Naive thymus-derived CD4-positive, alpha-beta T cell (primary cell): ENCODE results near the gene DIS3L2. TPM values are rescaled to one million over a fixed set of nuclear protein-coding genes. Genes with fewer than 3 reads are reported as not detected.
A peak's percentile ranks its signal among the peaks of the same experiment; 100 is the strongest.

ENCODE experiments used
- ATAC-seq: fragments of 150-1000 bp; cut with Tn5 transposase; 2 replicates; pipeline ENCODE4 v1.10.0; 2021; ENCODE audit warnings: mild to moderate bottlenecking, moderate library complexity
- CTCF ChIA-PET: fragments of 350-600 bp; sonication (Branson Sonifier 250); formaldehyde crosslinking; loops from one replicate; lab custom pipeline; 2021; ENCODE audit warnings: antibody characterized with exemption; lab: Charles Lee
- POLR2A ChIA-PET: fragments of 350-600 bp; sonication (Branson Sonifier 250); formaldehyde crosslinking; loops from one replicate; lab custom pipeline; 2021; ENCODE audit warnings: antibody characterized with exemption, inconsistent platforms; lab: Charles Lee
- DNase-seq, 9 donors: peaks; one replicate each; pipeline versions ENCODE4 v3.0.0 to v3.0.0-alpha.2; 2020 to 2022; ENCODE audit warnings: mixed read lengths in 1 of 9
- H3K27ac ChIP-seq: one replicate; pipeline ENCODE4 v1.7.0; 2013; ENCODE audit warnings: mild to moderate bottlenecking, low read depth, low read length, moderate library complexity
- H3K27me3 ChIP-seq, 2 donors: one replicate each; pipeline ENCODE4 v1.7.0; 2013; ENCODE audit warnings: low read length in 2 of 2, mild to moderate bottlenecking in 2 of 2, moderate library complexity in 2 of 2; ENCODE audit not compliant: control insufficient read depth in 2 of 2, insufficient read depth in 2 of 2
- H3K36me3 ChIP-seq, 3 experiments: 1 replicate in 2 of 3; 2 replicates in 1 of 3; pipeline ENCODE4 v1.7.0; 2013; ENCODE audit warnings: low read length in 3 of 3, mild to moderate bottlenecking in 3 of 3, moderate library complexity in 1 of 3; ENCODE audit not compliant: insufficient read depth in 3 of 3, control insufficient read depth in 2 of 3
- H3K4me1 ChIP-seq, 2 donors: one replicate each; pipeline ENCODE4 v1.7.0; 2013; ENCODE audit warnings: low read length in 2 of 2, mild to moderate bottlenecking in 2 of 2, moderate library complexity in 1 of 2; ENCODE audit not compliant: control insufficient read depth in 2 of 2, insufficient read depth in 2 of 2
- H3K4me3 ChIP-seq: 2 replicates; pipeline ENCODE4 v1.7.0; 2013; ENCODE audit warnings: mild to moderate bottlenecking, low read length
- H3K9me3 ChIP-seq, 3 experiments: 1 replicate in 2 of 3; 2 replicates in 1 of 3; pipeline ENCODE4 v1.7.0; 2013; ENCODE audit warnings: low read length in 3 of 3; ENCODE audit not compliant: control insufficient read depth in 2 of 3
- H3K27ac Mint-ChIP-seq, 9 donors: one replicate each; pipeline ENCODE4 v1.8.0; 2020 to 2022; ENCODE audit warnings: mixed read lengths in 9 of 9, mild to moderate bottlenecking in 8 of 9, moderate library complexity in 5 of 9, inconsistent platforms in 2 of 9
- H3K27me3 Mint-ChIP-seq, 5 donors: one replicate each; pipeline ENCODE4 v1.8.0; 2021 to 2022; ENCODE audit warnings: mixed read lengths in 5 of 5, mild to moderate bottlenecking in 1 of 5
- H3K36me3 Mint-ChIP-seq, 5 donors: one replicate each; pipeline ENCODE4 v1.8.0; 2020 to 2022; ENCODE audit warnings: mixed read lengths in 5 of 5, mild to moderate bottlenecking in 3 of 5, inconsistent platforms in 1 of 5
- H3K4me1 Mint-ChIP-seq, 7 donors: one replicate each; pipeline ENCODE4 v1.8.0; 2020 to 2022; ENCODE audit warnings: mixed read lengths in 7 of 7, mild to moderate bottlenecking in 3 of 7, inconsistent platforms in 1 of 7
- H3K4me3 Mint-ChIP-seq, 10 donors: one replicate each; pipeline ENCODE4 v1.8.0; 2020 to 2022; ENCODE audit warnings: mild to moderate bottlenecking in 10 of 10, mixed read lengths in 10 of 10, moderate library complexity in 6 of 10, inconsistent platforms in 2 of 10
- H3K9me3 Mint-ChIP-seq, 11 donors: one replicate each; pipeline ENCODE4 v1.8.0; 2020 to 2022; ENCODE audit warnings: mixed read lengths in 11 of 11, mild to moderate bottlenecking in 4 of 11, inconsistent platforms in 1 of 11, moderate library complexity in 1 of 11
- intact Hi-C, 2 donors: fragments of 100-400 bp; cut with micrococcal nuclease; formaldehyde crosslinking; loops; one replicate each; pipeline ENCODE4 v1.15.1; 2023
- polyA plus RNA-seq, 2 donors: library from polyadenylated mRNA; unstranded; fragments of 300-500 nt; fragmentation: Illumina TruSeq; gene quantifications; one replicate each; pipeline ENCODE4 v1.2.3, GENCODE V29; 2021
- total RNA-seq, 6 experiments: library from RNA in 5 of 6; stranded (reverse) in 5 of 6; gene quantifications; 1 replicate in 5 of 6; 2 replicates in 1 of 6; pipeline ENCODE4 v1.2.3 and lab custom pipeline; 2021 to 2026

DIS3L2 gene
- total and polyA plus RNA-seq, 7 experiments from 2014 or later, result 17.9 to 78.4 (median 59.7) TPM

DNA sequence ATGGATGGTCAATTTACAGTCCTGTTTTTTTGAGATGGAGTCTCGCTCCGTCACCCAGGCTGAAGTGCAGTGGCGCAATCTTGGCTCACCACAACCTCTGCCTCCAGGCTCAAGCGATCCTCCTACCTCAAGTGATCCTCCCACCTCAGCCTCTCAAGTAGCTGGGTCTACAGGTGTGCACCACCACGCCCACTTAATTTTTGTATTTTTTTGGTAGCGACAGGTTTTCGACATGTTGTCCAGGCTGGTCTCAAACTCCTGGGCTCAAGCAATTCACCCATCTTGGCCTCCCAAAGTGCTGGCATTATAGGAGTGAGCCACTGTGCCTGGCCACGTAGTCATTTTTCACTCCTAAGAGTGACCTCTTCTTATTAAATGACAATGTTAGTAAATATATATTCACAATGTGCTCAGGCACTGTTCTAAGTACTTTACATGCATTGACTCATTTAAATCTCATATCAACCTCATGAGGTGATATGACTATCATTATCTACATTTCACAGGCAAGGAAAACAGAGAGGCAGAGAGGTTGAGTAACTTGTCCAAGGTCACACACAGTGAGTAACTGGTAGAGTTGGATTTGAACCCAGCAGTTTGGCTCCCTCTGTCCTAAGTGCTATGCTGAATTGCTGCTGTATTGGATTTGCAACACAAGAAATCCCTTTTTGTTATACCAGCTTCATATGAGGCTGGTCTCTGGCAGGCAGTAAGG is 5.6 kb upstream of the DIS3L2 start:
- DNase-seq, result no peak
- no peaks in the 10 kb centered on the region for H3K27me3 ChIP-seq
- ChIA-PET POLR2A (no interaction called here), CTCF (interaction anchor here (0.7 kb wide), 1 partner anchor 332 kb away, joined by 4 read pairs; no protein-coding TSS in a partner anchor)
- H3K4me3 Mint-ChIP-seq, result no peak overlapping the region
- peak overlapping the region in 1 of 9 donors; percentile 51 for H3K27ac Mint-ChIP-seq
- peaks cover 2 to 4% of the 10 kb centered on the region in 2 donors for H3K4me1 ChIP-seq
- intact Hi-C loops, result no loop called here
- H3K9me3 ChIP-seq, result no peaks in the 10 kb centered on the region
- peaks cover 0 to 3% (median 0%) of the 10 kb centered on the region in 5 donors for H3K36me3 Mint-ChIP-seq
- ATAC-seq, result no peak
- peaks cover 13 to 39% (median 16%) of the 10 kb centered on the region in 5 donors for H3K27me3 Mint-ChIP-seq
- H3K9me3 Mint-ChIP-seq, result peaks cover 0 to 4% (median 0%) of the 10 kb centered on the region in 11 donors
- no peak overlapping the region for H3K4me3 ChIP-seq
- H3K4me1 Mint-ChIP-seq, result peaks cover 2 to 6% (median 4%) of the 10 kb centered on the region in 7 donors
- no peaks in the 10 kb centered on the region for H3K36me3 ChIP-seq
- no peak overlapping the region for H3K27ac ChIP-seq

DNA sequence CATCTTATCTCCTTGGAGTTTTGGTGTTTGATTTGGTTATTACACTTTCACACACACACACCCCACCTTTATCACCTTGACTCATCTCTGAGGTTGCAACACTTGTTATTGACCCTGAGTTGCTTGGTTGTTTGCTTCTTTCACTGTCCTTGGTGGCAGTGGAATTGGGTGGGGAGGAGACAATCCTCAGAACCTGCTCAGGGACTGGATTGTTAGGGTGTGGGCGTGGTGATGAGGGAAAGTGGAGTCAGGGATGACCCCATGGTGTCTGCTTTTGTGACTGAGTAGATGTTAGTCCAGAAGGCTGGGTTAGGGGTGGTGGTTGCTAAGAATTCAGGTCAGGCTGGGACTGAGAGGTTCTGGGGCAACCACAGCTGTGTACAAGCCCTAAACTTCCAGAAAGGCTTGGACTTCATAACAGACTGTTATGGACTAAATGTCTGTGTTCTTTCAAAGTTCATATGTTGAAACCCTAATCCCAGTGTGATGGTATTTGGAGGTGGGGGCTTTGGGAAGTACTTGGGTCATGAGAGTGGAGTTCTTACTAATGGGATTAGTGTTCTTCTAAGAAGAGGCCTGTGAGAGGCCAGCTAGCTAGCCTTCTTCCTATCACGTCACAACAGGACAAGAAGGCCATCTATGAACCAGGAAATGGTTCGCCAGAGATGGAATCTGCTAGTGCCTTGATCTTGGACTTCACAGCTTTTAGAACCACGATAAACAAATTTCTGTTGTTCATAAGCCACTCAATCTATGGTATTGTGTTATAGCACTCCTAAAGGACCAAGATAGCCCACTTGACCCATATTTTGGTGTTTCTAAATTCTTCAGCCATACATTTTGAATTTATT is 3.4 kb upstream of the DIS3L2 start:
- intact Hi-C loops, result no loop called here
- Histone ChIP-seq H3K27me3 (no peaks in the 10 kb centered on the region), H3K27ac (no peak overlapping the region), H3K9me3 (no peaks in the 10 kb centered on the region), H3K36me3 (peaks cover 0 to 5% (median 0%) of the 10 kb centered on the region in 3 experiments), H3K4me1 (peaks cover 10 to 17% of the 10 kb centered on the region in 2 donors), H3K4me3 (no peak overlapping the region)
- Mint-ChIP-seq H3K27me3 (peaks cover 11 to 30% (median 13%) of the 10 kb centered on the region in 5 donors), H3K9me3 (peaks cover 0 to 4% (median 0%) of the 10 kb centered on the region in 11 donors), H3K27ac (peak overlapping the region in 1 of 9 donors; percentile 20), H3K4me3 (peak overlapping the region in 1 of 10 donors; percentile 6), H3K36me3 (peaks cover 0 to 7% (median 0%) of the 10 kb centered on the region in 5 donors), H3K4me1 (peaks cover 9 to 20% (median 17%) of the 10 kb centered on the region in 7 donors)
- ATAC-seq (no peak), DNase-seq (no peak)
- ChIA-PET CTCF (interaction anchor here (0.6 kb wide), 1 partner anchor 167 kb away, joined by 3 read pairs; no protein-coding TSS in a partner anchor), POLR2A (interaction anchor here (0.9 kb wide), 1 partner anchor 14 kb away, joined by 3 read pairs; no protein-coding TSS in a partner anchor)

DNA sequence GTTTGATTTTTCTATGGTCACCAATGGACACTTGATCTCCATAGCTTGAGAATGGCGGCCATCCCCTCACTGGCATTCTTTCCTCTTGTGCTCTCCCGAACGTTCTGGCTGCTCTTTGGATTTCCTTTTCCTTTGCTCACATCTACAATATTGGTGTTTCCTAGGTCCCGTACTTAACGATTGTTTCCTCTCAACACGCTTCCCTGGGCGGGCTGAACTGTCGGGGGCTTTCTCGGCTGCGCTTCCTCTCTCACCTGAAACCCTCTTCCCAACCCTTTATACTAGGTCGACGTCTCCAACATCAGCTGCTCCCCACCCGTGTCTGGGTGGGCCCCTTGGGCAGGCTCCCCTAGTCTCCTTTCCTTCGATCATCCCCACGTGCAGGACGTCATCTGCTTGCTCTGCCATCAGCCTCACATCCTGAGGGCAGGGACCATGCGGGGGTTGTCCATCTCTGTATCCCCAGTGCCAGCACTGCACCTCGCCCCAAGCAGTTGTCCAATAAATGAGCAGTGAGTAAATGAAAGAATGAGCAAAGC is 634 bp upstream of the DIS3L2 start:
- intact Hi-C loops, result loop anchor here (1.0 to 10.0 kb wide), 6 partner anchors 180 to 1606 kb away; partner anchors contain the start of genes EIF4E2 (in 2 of the 2), PDE6D (in 2 of the 2), TIGD1 (in 2 of the 2) and PSMD1 (in 1 of the 2)
- Histone ChIP-seq H3K4me1 (peaks cover 14 to 17% of the 10 kb centered on the region in 2 donors), H3K27me3 (no peaks in the 10 kb centered on the region), H3K9me3 (no peaks in the 10 kb centered on the region), H3K4me3 (peak overlapping the region; percentile 79), H3K36me3 (peaks cover 0 to 5% (median 0%) of the 10 kb centered on the region in 3 experiments), H3K27ac (peak overlapping the region; percentile 77)
- Mint-ChIP-seq H3K27me3 (peaks cover 1 to 10% (median 7%) of the 10 kb centered on the region in 5 donors), H3K27ac (peak overlapping the region; percentile 78 to 96 (median 92)), H3K9me3 (peaks cover 0 to 4% (median 0%) of the 10 kb centered on the region in 11 donors), H3K36me3 (peaks cover 0 to 9% (median 0%) of the 10 kb centered on the region in 5 donors), H3K4me1 (peaks cover 22 to 48% (median 43%) of the 10 kb centered on the region in 7 donors), H3K4me3 (peak overlapping the region; percentile 83 to 96 (median 91))
- DNase-seq (no peak), ATAC-seq (no peak)
- ChIA-PET CTCF (no interaction called here), POLR2A (interaction anchor here (0.6 to 1.3 kb wide), 3 partner anchors 12 to 355 kb away, joined by 3 to 5 read pairs (median 3); no protein-coding TSS in a partner anchor)

DNA sequence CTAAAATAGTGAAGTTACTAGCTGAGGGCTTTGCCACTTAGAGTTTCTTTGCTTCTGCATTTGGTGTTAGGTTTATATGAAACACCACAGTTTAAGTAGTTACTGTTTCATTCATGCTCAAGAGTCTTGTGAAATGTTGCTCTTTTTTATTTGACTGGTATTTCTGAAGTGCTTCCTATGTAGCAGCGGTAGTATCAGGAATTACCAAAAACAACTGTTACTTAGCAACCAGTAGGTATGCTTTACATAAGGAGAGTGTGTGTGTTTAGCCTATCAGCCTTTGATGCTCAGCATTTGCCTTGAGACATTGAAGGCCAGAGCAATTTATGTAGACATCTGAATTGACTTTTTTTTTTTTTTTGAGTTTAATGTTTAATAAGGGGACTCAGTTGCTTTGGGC is 3.6 kb downstream of the DIS3L2 start:
- Mint-ChIP-seq H3K4me3 (peak overlapping the region in 4 of 10 donors; percentile 1 to 52 (median 24)), H3K36me3 (peaks cover 3 to 20% (median 7%) of the 10 kb centered on the region in 5 donors), H3K27ac (peak overlapping the region in 2 of 9 donors; percentile 64 to 74), H3K9me3 (peaks cover 0 to 9% (median 0%) of the 10 kb centered on the region in 11 donors), H3K27me3 (no peaks in the 10 kb centered on the region), H3K4me1 (peaks cover 25 to 78% (median 57%) of the 10 kb centered on the region in 7 donors)
- H3K27me3 ChIP-seq, result no peaks in the 10 kb centered on the region
- no peak overlapping the region for H3K27ac ChIP-seq
- H3K36me3 ChIP-seq, result peaks cover 0 to 5% (median 0%) of the 10 kb centered on the region in 3 experiments
- CTCF ChIA-PET, result no interaction called here
- ATAC-seq, result no peak
- H3K4me3 ChIP-seq, result no peak overlapping the region
- H3K9me3 ChIP-seq, result no peaks in the 10 kb centered on the region
- POLR2A ChIA-PET, result no interaction called here
- intact Hi-C loops, result loop anchor here in 1 of 2 donors (10.0 kb wide), 1 partner anchor 910 kb away; the partner anchor contains the start of gene PSMD1
- DNase-seq, result peak in 2 of 9 donors; percentile 2 to 13
- H3K4me1 ChIP-seq, result peaks cover 18 to 21% of the 10 kb centered on the region in 2 donors

DNA sequence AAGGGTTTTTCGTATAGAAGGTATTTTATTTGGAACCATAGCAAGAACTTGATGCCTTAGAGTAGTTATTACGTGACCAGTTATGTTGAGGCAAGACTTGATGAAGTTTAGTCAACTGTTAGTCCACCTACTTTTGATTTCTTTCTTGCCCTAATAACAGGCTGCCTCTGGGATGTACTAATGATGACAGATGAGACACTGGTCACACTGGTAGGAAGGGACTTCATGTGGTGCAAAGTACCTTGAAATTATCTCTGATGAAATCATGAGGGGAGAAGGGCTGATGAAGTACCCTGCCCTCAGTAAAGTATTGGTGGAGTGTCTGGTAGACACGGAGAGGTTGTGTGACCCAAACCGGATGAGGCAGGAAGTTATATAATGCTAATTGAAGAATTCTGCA is 5.4 kb downstream of the DIS3L2 start:
- Mint-ChIP-seq H3K36me3 (peaks cover 3 to 15% (median 7%) of the 10 kb centered on the region in 5 donors), H3K4me3 (peak overlapping the region in 8 of 10 donors; percentile 18 to 66 (median 40)), H3K27me3 (no peaks in the 10 kb centered on the region), H3K27ac (peak overlapping the region in 5 of 9 donors; percentile 28 to 84 (median 37)), H3K9me3 (peaks cover 0 to 5% (median 0%) of the 10 kb centered on the region in 11 donors), H3K4me1 (peaks cover 24 to 70% (median 49%) of the 10 kb centered on the region in 7 donors)
- CTCF ChIA-PET, result no interaction called here
- peaks cover 0 to under 1% (median 0%) of the 10 kb centered on the region in 3 experiments for H3K36me3 ChIP-seq
- H3K27ac ChIP-seq, result no peak overlapping the region
- POLR2A ChIA-PET, result no interaction called here
- no peak for ATAC-seq
- DNase-seq, result peak in 1 of 9 donors; percentile 1
- H3K4me1 ChIP-seq, result peaks cover 12 to 17% of the 10 kb centered on the region in 2 donors
- H3K9me3 ChIP-seq, result no peaks in the 10 kb centered on the region
- H3K27me3 ChIP-seq, result no peaks in the 10 kb centered on the region
- H3K4me3 ChIP-seq, result no peak overlapping the region
- intact Hi-C loops, result loop anchor here in 1 of 2 donors (10.0 kb wide), 1 partner anchor 912 kb away; the partner anchor contains the start of gene PSMD1
